Sigmoid colon (tissue), 7 donors: Measurements from ENCODE around the gene CCDC47. TPM values are rescaled to one million over a fixed set of nuclear protein-coding genes. Genes with fewer than 3 reads are reported as not detected.

ENCODE experiments used
- DNase-seq: peaks from one replicate; pipeline ENCODE4 v3.0.0-alpha.2; 2019
- H3K27ac ChIP-seq, 4 donors: fragments of 200-600 bp; sonication (generic); one replicate each; pipeline ENCODE4 v1.5.1; 2016 to 2019; ENCODE audit warnings: mild to moderate bottlenecking in 1 of 4
- H3K27me3 ChIP-seq, 3 donors: fragments of 200-600 bp; sonication (generic); one replicate each; pipeline ENCODE4 v1.5.1; 2019; ENCODE audit warnings: mild to moderate bottlenecking in 1 of 3
- H3K36me3 ChIP-seq, 4 donors: fragments of 200-600 bp; sonication (generic); one replicate each; pipeline ENCODE4 v1.5.1; 2016 to 2019
- H3K4me1 ChIP-seq, 4 donors: fragments of 200-600 bp; sonication (generic); one replicate each; pipeline ENCODE4 v1.5.1; 2017 to 2019
- H3K4me3 ChIP-seq, 4 donors: fragments of 200-600 bp; sonication (generic); one replicate each; pipeline ENCODE4 v1.5.1; 2017 to 2019; ENCODE audit warnings: mild to moderate bottlenecking in 2 of 4, moderate library complexity in 1 of 4
- H3K9me3 ChIP-seq, 4 donors: fragments of 200-600 bp in 3 of 4; sonication (generic) in 3 of 4; one replicate each; pipeline versions ENCODE4 v1.5.1 to v1.6.1; 2013 to 2019
- CTCF ChIP-seq, 4 experiments: fragments of 450-650 bp in 3 of 4; fragments of 200-600 bp in 1 of 4; IDR thresholded peaks; one replicate each; pipeline ENCODE4 v1.5.1; 2016 to 2019; ENCODE audit warnings: antibody characterized with exemption in 4 of 4, mild to moderate bottlenecking in 3 of 4, moderate library complexity in 2 of 4
- EP300 ChIP-seq, 4 donors: sonication (generic); formaldehyde crosslinking; IDR thresholded peaks; one replicate each; pipeline ENCODE4 v1.6.1; 2017; ENCODE audit warnings: antibody characterized with exemption in 4 of 4
- POLR2A ChIP-seq, 2 donors: fragments of 450-650 bp; IDR thresholded peaks; one replicate each; pipeline ENCODE4 v1.6.1; 2016; ENCODE audit warnings: antibody characterized with exemption in 2 of 2, mild to moderate bottlenecking in 2 of 2, moderate library complexity in 2 of 2
- POLR2AphosphoS5 ChIP-seq, 4 donors: sonication (generic); formaldehyde crosslinking; IDR thresholded peaks; one replicate each; pipeline ENCODE4 v1.6.1; 2017; ENCODE audit warnings: antibody characterized with exemption in 4 of 4
- WGBS, 2 donors: extraction: QIAGEN DNeasy Blood & Tissue Kit; methylation state at CpG; one replicate each; pipeline ENCODE4 v1.1.7; 2013; 5-methylcytosine and 5-hydroxymethylcytosine counted together
- intact Hi-C: fragments of 100-400 bp; cut with DNase I; formaldehyde crosslinking; loops from one replicate; pipeline ENCODE4 v1.15.1; 2023
- polyA plus RNA-seq, 3 donors: library from polyadenylated mRNA; stranded (reverse); fragments of 200-250 nt; gene quantifications; one replicate each; pipeline ENCODE4 v1.2.3, GENCODE V29; 2013
- total RNA-seq, 4 donors: library from RNA; depleted of rRNA; stranded (reverse); fragments of >200 nt; gene quantifications; one replicate each; pipeline ENCODE4 v1.1.0, GENCODE V29; 2016
- donor health status: healthy with polysubstance abuse.
- donor health status: Bipolar disorder and iron deficiency.
- donor health status: healthy.

Gene CCDC47
- total and polyA plus RNA-seq, 7 donors = 12.0 to 65.4 (median 39.9) TPM

DNA sequence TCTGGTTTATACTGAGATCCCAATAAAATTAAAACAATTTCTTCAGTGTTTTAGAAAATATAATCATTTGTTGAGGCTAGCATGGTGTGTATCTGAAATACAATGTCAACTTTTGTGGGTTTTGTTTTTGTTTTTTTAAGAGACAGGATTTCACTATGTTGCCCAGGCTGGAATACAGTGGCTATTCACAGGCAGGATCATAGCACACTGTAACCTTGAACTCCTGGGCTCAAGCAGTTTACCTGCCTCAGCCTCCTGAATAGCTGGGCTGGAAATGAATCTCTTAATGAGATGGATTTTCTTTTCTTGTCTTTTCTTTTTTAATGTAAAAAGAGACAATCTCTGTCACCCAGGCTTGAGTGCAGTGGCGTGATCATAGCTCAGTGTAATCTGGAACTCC is 12.7 kb upstream of the CCDC47 start:
- 98 to 100% methylated on average over 1 of the region's 1 CpG for WGBS, 2 donors
- Histone ChIP-seq H3K9me3 (no peaks in the 10 kb centered on the region), H3K4me3 (no peak overlapping the region), H3K36me3 (peaks cover 14 to 54% (median 36%) of the 10 kb centered on the region in 4 donors), H3K27ac (no peak overlapping the region), H3K27me3 (no peaks in the 10 kb centered on the region), H3K4me1 (peaks cover 0 to 19% (median 14%) of the 10 kb centered on the region in 4 donors)
- TF ChIP-seq CTCF (IDR thresholded peaks at IDR 0.05) (no peak), POLR2A (IDR thresholded peaks at IDR 0.05) (no peak), EP300 (IDR thresholded peaks at IDR 0.05) (no peak), POLR2AphosphoS5 (IDR thresholded peaks at IDR 0.05) (no peak)
- intact Hi-C loops = no loop called here
- DNase-seq = no peak

- H3K36me3 ChIP-seq = peaks cover 14 to 48% (median 32%) of the 10 kb centered on the region in 4 donors
- H3K27me3 ChIP-seq = no peaks in the 10 kb centered on the region
- H3K9me3 ChIP-seq = no peaks in the 10 kb centered on the region
- peaks cover 0 to 24% (median 19%) of the 10 kb centered on the region in 4 donors for H3K4me1 ChIP-seq
- TF ChIP-seq EP300 (IDR thresholded peaks at IDR 0.05) (no peak), POLR2A (IDR thresholded peaks at IDR 0.05) (no peak)
- 91 to 95% methylated on average over 1 of the region's 1 CpG for WGBS, 2 donors
- DNase-seq = no peak
- H3K4me3 ChIP-seq = no peak overlapping the region
- intact Hi-C loops = no loop called here
- H3K27ac ChIP-seq = no peak overlapping the region
Observed at GRCh38 chr17:63785556-63785955, 12.2 kb upstream of the CCDC47 start.

DNA sequence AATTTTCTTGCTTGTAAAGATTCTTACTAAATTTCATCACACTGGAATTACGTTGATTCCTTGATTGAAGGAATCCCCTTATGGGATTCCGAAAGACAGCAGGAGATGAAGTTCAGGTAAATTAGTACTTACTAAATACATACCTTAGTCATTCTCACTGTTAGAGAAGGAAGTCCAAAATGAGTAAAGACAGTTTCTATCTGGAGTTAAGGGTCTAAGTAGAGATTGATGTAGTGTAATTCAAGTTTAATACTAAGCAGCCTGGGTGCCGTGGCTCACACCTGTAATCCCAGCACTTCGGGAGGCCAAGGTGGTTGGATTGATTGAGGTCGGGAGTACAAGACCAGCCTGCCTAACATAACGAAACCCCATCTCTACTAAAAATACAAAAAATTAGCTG is 10.1 kb upstream of the CCDC47 start:
- DNase-seq = no peak
- Histone ChIP-seq H3K4me3 (no peak overlapping the region), H3K9me3 (no peaks in the 10 kb centered on the region), H3K27me3 (no peaks in the 10 kb centered on the region), H3K4me1 (peaks cover 0 to 35% (median 26%) of the 10 kb centered on the region in 4 donors), H3K36me3 (peaks cover 10 to 40% (median 19%) of the 10 kb centered on the region in 4 donors), H3K27ac (no peak overlapping the region)
- TF ChIP-seq POLR2A (IDR thresholded peaks at IDR 0.05) (no peak), POLR2AphosphoS5 (IDR thresholded peaks at IDR 0.05) (no peak), EP300 (IDR thresholded peaks at IDR 0.05) (no peak), CTCF (IDR thresholded peaks at IDR 0.05) (no peak)
- 82 to 89% methylated on average over 6 of the region's 6 CpGs for WGBS, 2 donors
- intact Hi-C loops = no loop called here

- H3K9me3 ChIP-seq = no peaks in the 10 kb centered on the region
- H3K4me1 ChIP-seq = peaks cover 0 to 53% (median 35%) of the 10 kb centered on the region in 4 donors
- no peak overlapping the region for H3K27ac ChIP-seq
- intact Hi-C loops = no loop called here
- peaks cover 0 to 37% (median 7%) of the 10 kb centered on the region in 4 donors for H3K36me3 ChIP-seq
- no peaks in the 10 kb centered on the region for H3K27me3 ChIP-seq
- H3K4me3 ChIP-seq = no peak overlapping the region
- TF ChIP-seq CTCF (IDR thresholded peaks at IDR 0.05) = no peak
- TF ChIP-seq POLR2A (IDR thresholded peaks at IDR 0.05) = no peak
- TF ChIP-seq POLR2AphosphoS5 (IDR thresholded peaks at IDR 0.05) = no peak
- TF ChIP-seq EP300 (IDR thresholded peaks at IDR 0.05) = no peak
- WGBS, 2 donors = 98 to 99% methylated on average over 4 of the region's 4 CpGs
- DNase-seq = no peak
Observed at GRCh38 chr17:63780928-63781327, 7.5 kb upstream of the CCDC47 start.

- TF ChIP-seq POLR2AphosphoS5 (IDR thresholded peaks at IDR 0.05) (no peak), EP300 (IDR thresholded peaks at IDR 0.05) (no peak), CTCF (IDR thresholded peaks at IDR 0.05) (no peak), POLR2A (IDR thresholded peaks at IDR 0.05) (no peak)
- H3K27ac ChIP-seq = no peak overlapping the region
- no peak for DNase-seq
- no peak overlapping the region for H3K4me3 ChIP-seq
- peaks cover 0 to 53% (median 39%) of the 10 kb centered on the region in 4 donors for H3K4me1 ChIP-seq
- H3K9me3 ChIP-seq = no peaks in the 10 kb centered on the region
- H3K27me3 ChIP-seq = no peaks in the 10 kb centered on the region
- intact Hi-C loops = no loop called here
- WGBS, 2 donors = 82 to 85% methylated on average over 1 of the region's 1 CpG
- peaks cover 0 to 37% (median 7%) of the 10 kb centered on the region in 4 donors for H3K36me3 ChIP-seq
Observed at GRCh38 chr17:63780507-63780906, 7.1 kb upstream of the CCDC47 start.
